ENCODE measurements around the gene PRKCE.
"Not testable (repeated sequence)": the region's sequence is repeated elsewhere in the genome, so short reads cannot be mapped to it uniquely, and the experiment has no call there.

Gene PRKCE

GRCh38 chr2:46194856-46195255 lies 543.4 kb downstream of the PRKCE start:
- Mint-ChIP-seq H3K27ac (no peak overlapping the region), H3K4me1 (ENCODE audit: low read depth) (peaks cover 7% of the 10 kb centered on the region), H3K36me3 (ENCODE audit: low read depth) (no peaks in the 10 kb centered on the region)

GRCh38 chr2:46195819-46196218 lies 544.3 kb downstream of the PRKCE start:
- Mint-ChIP-seq H3K9me3 (no peaks in the 10 kb centered on the region), H3K27ac (no peak overlapping the region), H3K36me3 (ENCODE audit: low read depth) (no peaks in the 10 kb centered on the region), H3K27me3 (peaks cover 9% of the 10 kb centered on the region), H3K4me1 (ENCODE audit: low read depth) (peaks cover 7% of the 10 kb centered on the region), H3K4me3 (no peak overlapping the region)
- intact Hi-C loops (cut with micrococcal nuclease) = no loop called here

More at GRCh38 chr2:46194856-46195255, 543.4 kb downstream of the PRKCE start:
- no peak overlapping the region for H3K4me3 Mint-ChIP-seq
- H3K27me3 Mint-ChIP-seq = peaks cover 9% of the 10 kb centered on the region
- intact Hi-C loops (cut with micrococcal nuclease) = no loop called here
- no peaks in the 10 kb centered on the region for H3K9me3 Mint-ChIP-seq

- peaks cover 7% of the 10 kb centered on the region for H3K4me1 Mint-ChIP-seq (ENCODE audit: low read depth)
- H3K36me3 Mint-ChIP-seq (ENCODE audit: low read depth) = no peaks in the 10 kb centered on the region
- no peak overlapping the region for H3K4me3 Mint-ChIP-seq
- no peaks in the 10 kb centered on the region for H3K9me3 Mint-ChIP-seq
- H3K27me3 Mint-ChIP-seq = peaks cover 15% of the 10 kb centered on the region
- intact Hi-C loops (cut with micrococcal nuclease) = no loop called here
- H3K27ac Mint-ChIP-seq = no peak overlapping the region
Measured at GRCh38 chr2:46196871-46197462, 545.5 kb downstream of the PRKCE start.

GRCh38 chr2:46197672-46198071 lies 546.2 kb downstream of the PRKCE start:
- Mint-ChIP-seq H3K4me1 (ENCODE audit: low read depth) (peaks cover 7% of the 10 kb centered on the region), H3K9me3 (no peaks in the 10 kb centered on the region), H3K27ac (no peak overlapping the region), H3K27me3 (peaks cover 14% of the 10 kb centered on the region), H3K4me3 (no peak overlapping the region), H3K36me3 (ENCODE audit: low read depth) (no peaks in the 10 kb centered on the region)
- intact Hi-C loops (cut with micrococcal nuclease) = no loop called here

- Mint-ChIP-seq H3K27ac (no peak overlapping the region), H3K9me3 (no peaks in the 10 kb centered on the region), H3K4me1 (ENCODE audit: low read depth) (peaks cover 7% of the 10 kb centered on the region), H3K4me3 (no peak overlapping the region), H3K27me3 (peaks cover 11% of the 10 kb centered on the region), H3K36me3 (ENCODE audit: low read depth) (no peaks in the 10 kb centered on the region)
- intact Hi-C loops (cut with micrococcal nuclease) = no loop called here
Measured at GRCh38 chr2:46198164-46198883, 546.8 kb downstream of the PRKCE start.

- Mint-ChIP-seq H3K4me1 (ENCODE audit: low read depth) (peaks cover 7% of the 10 kb centered on the region), H3K27me3 (peaks cover 14% of the 10 kb centered on the region), H3K27ac (no peak overlapping the region), H3K9me3 (no peaks in the 10 kb centered on the region), H3K36me3 (ENCODE audit: low read depth) (no peaks in the 10 kb centered on the region), H3K4me3 (no peak overlapping the region)
- intact Hi-C loops (cut with micrococcal nuclease) = no loop called here
Measured at GRCh38 chr2:46198966-46199365, 547.5 kb downstream of the PRKCE start.

- H3K4me1 Mint-ChIP-seq (ENCODE audit: low read depth) = peaks cover 7% of the 10 kb centered on the region
- H3K9me3 Mint-ChIP-seq = no peaks in the 10 kb centered on the region
- intact Hi-C loops (cut with micrococcal nuclease) = no loop called here
- no peak overlapping the region for H3K27ac Mint-ChIP-seq
- H3K27me3 Mint-ChIP-seq = peaks cover 14% of the 10 kb centered on the region
- no peak overlapping the region for H3K4me3 Mint-ChIP-seq
- H3K36me3 Mint-ChIP-seq (ENCODE audit: low read depth) = no peaks in the 10 kb centered on the region
Measured at GRCh38 chr2:46200100-46200690, 548.7 kb downstream of the PRKCE start.

GRCh38 chr2:46200861-46201605 lies 549.6 kb downstream of the PRKCE start:
- H3K36me3 Mint-ChIP-seq (ENCODE audit: low read depth) = no peaks in the 10 kb centered on the region
- H3K9me3 Mint-ChIP-seq = no peaks in the 10 kb centered on the region
- peaks cover 7% of the 10 kb centered on the region for H3K4me1 Mint-ChIP-seq (ENCODE audit: low read depth)
- intact Hi-C loops (cut with micrococcal nuclease) = no loop called here
- H3K4me3 Mint-ChIP-seq = no peak overlapping the region
- H3K27ac Mint-ChIP-seq = no peak overlapping the region
- peaks cover 14% of the 10 kb centered on the region for H3K27me3 Mint-ChIP-seq

GRCh38 chr2:46202453-46202852 lies 551.0 kb downstream of the PRKCE start:
- Mint-ChIP-seq H3K27ac (no peak overlapping the region), H3K9me3 (peaks cover 12% of the 10 kb centered on the region), H3K27me3 (peaks cover 17% of the 10 kb centered on the region), H3K36me3 (ENCODE audit: low read depth) (no peaks in the 10 kb centered on the region), H3K4me3 (no peak overlapping the region), H3K4me1 (ENCODE audit: low read depth) (peaks cover under 1% of the 10 kb centered on the region)
- intact Hi-C loops (cut with micrococcal nuclease) = no loop called here

GRCh38 chr2:46202987-46203386 lies 551.5 kb downstream of the PRKCE start:
- H3K36me3 Mint-ChIP-seq (ENCODE audit: low read depth) = no peaks in the 10 kb centered on the region
- no peak overlapping the region for H3K4me3 Mint-ChIP-seq
- H3K4me1 Mint-ChIP-seq (ENCODE audit: low read depth) = no peaks in the 10 kb centered on the region
- H3K27me3 Mint-ChIP-seq = peaks cover 21% of the 10 kb centered on the region
- H3K27ac Mint-ChIP-seq = no peak overlapping the region
- intact Hi-C loops (cut with micrococcal nuclease) = no loop called here
- peaks cover 17% of the 10 kb centered on the region for H3K9me3 Mint-ChIP-seq

GRCh38 chr2:46203636-46204035 lies 552.2 kb downstream of the PRKCE start:
- Mint-ChIP-seq H3K9me3 (peaks cover 24% of the 10 kb centered on the region), H3K27me3 (peaks cover 23% of the 10 kb centered on the region)
- H3K4me3 Mint-ChIP-seq; H3K27ac Mint-ChIP-seq; H3K4me1 Mint-ChIP-seq (ENCODE audit: low read depth); H3K36me3 Mint-ChIP-seq (ENCODE audit: low read depth); intact Hi-C loops (cut with micrococcal nuclease): not testable (repeated sequence)

- no peak overlapping the region for H3K4me3 Mint-ChIP-seq
- no peaks in the 10 kb centered on the region for H3K4me1 Mint-ChIP-seq (ENCODE audit: low read depth)
- intact Hi-C loops (cut with micrococcal nuclease) = no loop called here
- H3K36me3 Mint-ChIP-seq (ENCODE audit: low read depth) = no peaks in the 10 kb centered on the region
- peaks cover 37% of the 10 kb centered on the region for H3K9me3 Mint-ChIP-seq
- no peak overlapping the region for H3K27ac Mint-ChIP-seq
- peaks cover 32% of the 10 kb centered on the region for H3K27me3 Mint-ChIP-seq
Measured at GRCh38 chr2:46207591-46207990, 556.1 kb downstream of the PRKCE start.

- H3K4me3 Mint-ChIP-seq = no peak overlapping the region
- no peaks in the 10 kb centered on the region for H3K36me3 Mint-ChIP-seq (ENCODE audit: low read depth)
- intact Hi-C loops (cut with micrococcal nuclease) = no loop called here
- no peak overlapping the region for H3K27ac Mint-ChIP-seq
- H3K4me1 Mint-ChIP-seq (ENCODE audit: low read depth) = no peaks in the 10 kb centered on the region
- peaks cover 42% of the 10 kb centered on the region for H3K27me3 Mint-ChIP-seq
- H3K9me3 Mint-ChIP-seq = peaks cover 37% of the 10 kb centered on the region
Measured at GRCh38 chr2:46208766-46209165, 557.3 kb downstream of the PRKCE start.

GRCh38 chr2:46210063-46210462 lies 558.6 kb downstream of the PRKCE start:
- no peak overlapping the region for H3K27ac Mint-ChIP-seq
- H3K4me1 Mint-ChIP-seq (ENCODE audit: low read depth) = no peaks in the 10 kb centered on the region
- H3K27me3 Mint-ChIP-seq = peaks cover 46% of the 10 kb centered on the region
- H3K36me3 Mint-ChIP-seq (ENCODE audit: low read depth) = no peaks in the 10 kb centered on the region
- no peak overlapping the region for H3K4me3 Mint-ChIP-seq
- peaks cover 49% of the 10 kb centered on the region for H3K9me3 Mint-ChIP-seq
- intact Hi-C loops (cut with micrococcal nuclease) = no loop called here
